ENCODE measurements around the gene CUL5.

DNA sequence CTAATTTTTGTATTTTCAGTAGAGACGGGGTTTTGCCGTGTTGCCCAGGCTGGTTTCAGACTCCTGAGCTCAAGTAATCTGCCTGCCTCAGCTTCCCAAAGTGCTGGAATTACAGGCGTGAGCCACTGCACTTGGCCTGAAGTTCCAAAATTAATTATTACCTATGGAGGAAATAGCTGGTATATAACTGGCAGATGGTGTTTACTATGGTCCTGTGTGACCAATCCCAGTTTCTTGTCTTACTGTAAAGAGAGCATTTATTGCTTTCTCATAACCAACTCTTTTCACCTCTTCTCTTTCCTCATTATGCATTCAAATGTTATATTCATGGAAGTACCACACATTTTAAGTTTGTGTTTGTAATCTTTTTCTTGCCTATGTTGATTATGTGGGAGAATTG is 88.5 kb downstream of the CUL5 start:
- TF ChIP-seq, protein P1, sequence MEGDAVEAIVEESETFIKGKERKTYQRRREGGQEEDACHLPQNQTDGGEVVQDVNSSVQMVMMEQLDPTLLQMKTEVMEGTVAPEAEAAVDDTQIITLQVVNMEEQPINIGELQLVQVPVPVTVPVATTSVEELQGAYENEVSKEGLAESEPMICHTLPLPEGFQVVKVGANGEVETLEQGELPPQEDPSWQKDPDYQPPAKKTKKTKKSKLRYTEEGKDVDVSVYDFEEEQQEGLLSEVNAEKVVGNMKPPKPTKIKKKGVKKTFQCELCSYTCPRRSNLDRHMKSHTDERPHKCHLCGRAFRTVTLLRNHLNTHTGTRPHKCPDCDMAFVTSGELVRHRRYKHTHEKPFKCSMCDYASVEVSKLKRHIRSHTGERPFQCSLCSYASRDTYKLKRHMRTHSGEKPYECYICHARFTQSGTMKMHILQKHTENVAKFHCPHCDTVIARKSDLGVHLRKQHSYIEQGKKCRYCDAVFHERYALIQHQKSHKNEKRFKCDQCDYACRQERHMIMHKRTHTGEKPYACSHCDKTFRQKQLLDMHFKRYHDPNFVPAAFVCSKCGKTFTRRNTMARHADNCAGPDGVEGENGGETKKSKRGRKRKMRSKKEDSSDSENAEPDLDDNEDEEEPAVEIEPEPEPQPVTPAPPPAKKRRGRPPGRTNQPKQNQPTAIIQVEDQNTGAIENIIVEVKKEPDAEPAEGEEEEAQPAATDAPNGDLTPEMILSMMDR (IDR thresholded peaks at IDR 0.05) = no peak
- no peak for TF ChIP-seq POLR2A (IDR thresholded peaks at IDR 0.05)
